ENCODE data around the gene SENP7.
"Not testable (repeated sequence)": the region's sequence is repeated elsewhere in the genome, so short reads cannot be mapped to it uniquely, and the experiment has no call there.

Gene SENP7

DNA sequence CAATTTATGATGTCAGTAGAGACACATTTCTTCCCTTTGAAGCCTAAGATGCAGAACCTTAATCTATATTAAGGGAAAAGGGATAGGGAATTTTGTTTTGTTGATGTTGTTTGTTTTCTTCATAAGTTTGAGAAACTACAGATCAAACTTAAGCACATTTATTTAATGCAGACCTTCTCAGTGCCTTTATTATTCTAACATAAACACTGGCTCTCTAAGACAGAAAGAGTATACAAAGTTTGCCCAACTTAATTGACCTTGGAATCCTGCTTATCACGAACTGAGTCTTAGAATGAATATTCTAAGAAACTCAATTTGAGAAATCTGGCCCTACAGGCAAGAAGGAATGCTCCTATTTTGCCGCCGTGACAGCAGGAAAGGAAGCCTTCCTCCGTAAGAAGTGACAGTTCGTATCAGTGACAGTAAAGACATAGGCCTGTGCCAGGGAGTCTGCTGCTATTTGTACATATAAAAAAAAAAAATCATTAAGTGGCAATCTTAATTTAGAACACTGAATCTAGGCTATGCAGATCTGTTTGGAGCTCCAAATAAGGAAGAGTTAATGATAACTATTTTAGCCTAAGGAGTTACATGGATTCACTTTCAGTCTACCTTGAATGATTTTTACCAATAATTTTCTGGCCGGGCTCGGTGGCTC, 183.9 kb downstream of the SENP7 start:
- H3K4me1 ChIP-seq (ENCODE audit: control insufficient read depth, insufficient read depth, low read length), result no peaks in the 10 kb centered on the region
- no peak overlapping the region for H3K4me3 ChIP-seq (ENCODE audit: low read depth, low read length)
- H3K9me3 ChIP-seq (ENCODE audit: control insufficient read depth, insufficient read depth, low read depth, low read length), result no peaks in the 10 kb centered on the region
- no peaks in the 10 kb centered on the region; the same call in 1 of the 2 replicates for H3K36me3 ChIP-seq (ENCODE audit: control insufficient read depth, insufficient read depth, low read length)
- no peak overlapping the region for H3K27ac ChIP-seq (ENCODE audit: low read depth, low read length)
- no peak overlapping the region for H3K9ac ChIP-seq (ENCODE audit: low read length)
- no peaks in the 10 kb centered on the region for H3K27me3 ChIP-seq (ENCODE audit: control insufficient read depth, insufficient read depth, low read length)

DNA sequence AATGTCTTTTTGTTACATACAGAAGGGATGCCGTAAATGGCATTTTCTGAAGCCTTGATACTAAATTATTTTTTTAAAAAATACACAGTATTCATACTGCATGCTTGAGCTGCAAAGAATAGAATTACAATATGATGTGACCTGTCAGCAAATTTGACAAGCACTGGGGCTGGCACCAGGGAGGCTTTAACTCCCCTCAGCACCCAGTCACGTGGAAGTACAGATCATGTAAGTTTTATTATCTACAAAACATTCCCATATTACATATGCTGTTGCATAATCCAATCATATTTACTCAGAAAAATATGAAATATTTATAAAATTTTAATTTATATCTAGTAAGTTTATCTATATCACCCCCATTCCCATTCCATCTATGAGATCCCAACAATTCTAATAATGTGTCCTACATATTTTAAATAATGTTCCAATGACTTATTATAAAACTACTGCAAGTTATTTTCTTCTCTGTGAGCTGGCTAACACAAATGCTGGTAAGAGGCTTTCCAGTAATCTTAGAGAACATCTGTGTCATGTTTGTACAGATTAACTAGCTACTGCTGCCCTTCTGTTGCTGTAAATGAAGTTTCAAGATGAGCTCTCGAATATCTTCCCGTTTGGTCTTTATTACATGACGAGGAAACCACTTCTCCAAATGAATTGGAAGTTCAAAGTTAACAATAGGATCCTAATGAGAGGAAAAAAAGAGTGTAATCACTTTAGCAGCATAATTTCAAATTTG, 187.4 kb downstream of the SENP7 start:
- H3K36me3 ChIP-seq (ENCODE audit: control insufficient read depth, insufficient read depth, low read length), result no peaks in the 10 kb centered on the region; the same call in 1 of the 2 replicates

DNA sequence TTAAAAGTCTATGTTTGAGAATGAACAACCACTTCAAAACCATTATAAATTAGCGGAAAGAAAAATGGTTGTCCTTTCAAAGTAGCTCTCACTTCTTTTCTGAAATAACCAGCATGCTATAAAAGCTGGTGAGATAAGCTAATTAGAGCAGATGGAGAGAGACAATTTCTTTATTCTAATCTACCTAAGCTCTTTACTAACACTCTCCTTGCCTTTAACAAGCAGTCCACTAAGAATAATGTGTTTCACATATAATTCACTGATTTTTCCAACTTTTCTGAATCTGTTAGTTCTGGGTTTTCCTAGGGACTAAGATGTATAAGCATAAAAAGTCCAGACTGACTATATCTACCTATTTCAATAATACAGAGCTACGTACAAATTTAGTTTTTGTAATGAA, 192.5 kb downstream of the SENP7 start, which contains the start of gene IMPG2:
Gene IMPG2, minus strand, starts transcription at position 101 of the 400 bp plus-strand sequence. CDS start 203 bp downstream, outside the sequence.
- Histone ChIP-seq H3K36me3 (ENCODE audit: control insufficient read depth, insufficient read depth, low read length) (no peaks in the 10 kb centered on the region), H3K27me3 (ENCODE audit: control insufficient read depth, insufficient read depth, low read length) (no peaks in the 10 kb centered on the region), H3K4me3 (ENCODE audit: low read depth, low read length) (no peak within 1 kb of the TSS), H3K27ac (ENCODE audit: low read depth, low read length) (no peak within 1 kb of the TSS), H3K4me1 (ENCODE audit: control insufficient read depth, insufficient read depth, low read length) (no peaks in the 10 kb centered on the region), H3K9ac (ENCODE audit: low read length) (no peak within 1 kb of the TSS), H3K9me3 (ENCODE audit: control insufficient read depth, insufficient read depth, low read depth, low read length) (no peaks in the 10 kb centered on the region)

More for the DNA sequence above, 187.4 kb downstream of the SENP7 start:
- H3K27me3 ChIP-seq (ENCODE audit: control insufficient read depth, insufficient read depth, low read length), result no peaks in the 10 kb centered on the region
- H3K4me1 ChIP-seq (ENCODE audit: control insufficient read depth, insufficient read depth, low read length), result no peaks in the 10 kb centered on the region
- no peak overlapping the region for H3K27ac ChIP-seq (ENCODE audit: low read depth, low read length)
- no peak overlapping the region for H3K4me3 ChIP-seq (ENCODE audit: low read depth, low read length)
- no peaks in the 10 kb centered on the region for H3K9me3 ChIP-seq (ENCODE audit: control insufficient read depth, insufficient read depth, low read depth, low read length)
- H3K9ac ChIP-seq (ENCODE audit: low read length), result no peak overlapping the region

DNA sequence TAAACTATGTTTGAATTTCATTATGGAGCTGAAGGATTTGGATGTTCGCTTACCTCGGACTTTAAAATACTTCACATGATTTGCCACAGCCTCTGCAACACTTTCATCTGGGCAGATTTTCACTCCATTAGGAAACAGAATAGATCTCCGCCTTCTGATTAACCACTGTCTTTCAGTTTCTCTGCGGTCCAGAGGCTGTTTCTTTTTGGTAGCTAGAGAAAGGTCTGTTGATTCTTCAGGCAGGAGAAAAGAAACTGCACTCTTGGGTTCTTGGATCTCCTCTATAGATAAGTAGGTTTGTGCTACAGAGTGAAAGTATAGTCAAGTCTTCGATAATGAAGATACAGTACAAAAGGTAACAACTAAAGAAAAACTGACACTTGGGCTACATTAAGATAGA, 193.5 kb downstream of the SENP7 start:
- Histone ChIP-seq H3K4me3 (ENCODE audit: low read depth, low read length) (no peak overlapping the region), H3K9me3 (ENCODE audit: control insufficient read depth, insufficient read depth, low read depth, low read length) (no peaks in the 10 kb centered on the region), H3K27ac (ENCODE audit: low read depth, low read length) (no peak overlapping the region), H3K4me1 (ENCODE audit: control insufficient read depth, insufficient read depth, low read length) (no peaks in the 10 kb centered on the region), H3K36me3 (ENCODE audit: control insufficient read depth, insufficient read depth, low read length) (no peaks in the 10 kb centered on the region), H3K9ac (ENCODE audit: low read length) (no peak overlapping the region), H3K27me3 (ENCODE audit: control insufficient read depth, insufficient read depth, low read length) (no peaks in the 10 kb centered on the region)

DNA sequence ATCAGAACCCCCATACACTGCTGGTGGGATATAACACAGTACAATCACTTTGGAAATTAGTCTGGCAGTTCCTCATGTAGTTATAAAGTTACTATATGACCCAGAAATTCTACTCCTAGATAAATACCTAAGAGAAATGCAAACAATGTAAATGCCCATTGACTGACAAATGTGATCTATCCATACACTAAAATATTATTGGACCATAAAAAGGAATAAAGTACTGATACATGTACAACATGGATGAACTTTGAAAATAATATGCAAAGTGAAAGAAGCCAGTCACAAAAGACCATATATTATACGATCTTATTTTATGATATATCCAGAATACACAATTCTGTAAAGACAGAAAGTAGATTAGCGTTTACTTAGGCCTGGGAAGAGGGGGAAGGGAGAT, 200.5 kb downstream of the SENP7 start:
- no peak overlapping the region for H3K27ac ChIP-seq (ENCODE audit: low read depth, low read length)
- H3K9me3 ChIP-seq (ENCODE audit: control insufficient read depth, insufficient read depth, low read depth, low read length), result peaks cover 25% of the 10 kb centered on the region
- no peak overlapping the region for H3K4me3 ChIP-seq (ENCODE audit: low read depth, low read length)
- H3K9ac ChIP-seq (ENCODE audit: low read length), result no peak overlapping the region
- no peaks in the 10 kb centered on the region for H3K27me3 ChIP-seq (ENCODE audit: control insufficient read depth, insufficient read depth, low read length)
- no peaks in the 10 kb centered on the region for H3K36me3 ChIP-seq (ENCODE audit: control insufficient read depth, insufficient read depth, low read length)
- no peaks in the 10 kb centered on the region for H3K4me1 ChIP-seq (ENCODE audit: control insufficient read depth, insufficient read depth, low read length)

DNA sequence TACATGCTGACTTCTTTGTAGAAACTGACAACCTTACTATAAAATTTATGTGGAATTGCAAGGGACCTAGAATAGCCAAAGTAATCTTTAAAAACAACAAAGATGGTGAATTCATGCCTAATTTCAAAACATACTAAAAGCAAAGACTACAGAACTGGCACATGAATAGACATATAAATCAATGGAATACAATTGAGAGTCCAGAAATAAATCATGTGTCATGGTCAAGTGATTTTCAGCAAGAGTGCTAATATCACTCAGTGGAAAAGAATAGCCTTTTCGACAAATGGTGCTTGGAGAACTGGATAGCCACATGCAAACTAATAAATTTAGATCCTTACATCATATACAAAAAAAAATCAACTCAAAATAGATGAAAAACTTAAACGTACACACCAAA, 201.3 kb downstream of the SENP7 start:
- H3K36me3 ChIP-seq (ENCODE audit: control insufficient read depth, insufficient read depth, low read length), result no peaks in the 10 kb centered on the region
- no peak overlapping the region for H3K27ac ChIP-seq (ENCODE audit: low read depth, low read length)
- H3K9ac ChIP-seq (ENCODE audit: low read length), result no peak overlapping the region
- H3K27me3 ChIP-seq (ENCODE audit: control insufficient read depth, insufficient read depth, low read length), result no peaks in the 10 kb centered on the region
- H3K4me3 ChIP-seq (ENCODE audit: low read depth, low read length), result no peak overlapping the region
- H3K9me3 ChIP-seq (ENCODE audit: control insufficient read depth, insufficient read depth, low read depth, low read length), result peaks cover 29% of the 10 kb centered on the region
- no peaks in the 10 kb centered on the region for H3K4me1 ChIP-seq (ENCODE audit: control insufficient read depth, insufficient read depth, low read length)

DNA sequence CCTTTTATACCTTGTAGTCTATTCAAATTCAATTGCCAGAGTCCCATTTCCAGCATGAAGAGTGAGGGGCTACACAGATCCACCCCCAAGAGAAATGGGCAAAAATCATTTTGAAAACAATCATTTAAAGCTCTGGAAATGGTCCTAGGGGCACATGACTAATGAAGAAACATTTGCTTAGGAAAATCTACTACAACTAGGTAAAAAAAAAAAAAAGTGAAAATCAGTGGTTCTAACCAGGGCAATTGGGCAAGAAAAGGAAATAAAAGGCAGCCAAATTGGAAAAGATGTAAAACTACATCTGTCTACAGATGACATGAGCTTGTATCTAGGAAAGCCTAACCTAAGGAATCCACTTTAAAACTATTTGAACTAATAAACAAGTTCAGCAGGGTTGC, 202.0 kb downstream of the SENP7 start:
- H3K36me3 ChIP-seq (ENCODE audit: control insufficient read depth, insufficient read depth, low read length), result no peaks in the 10 kb centered on the region
- H3K9me3 ChIP-seq (ENCODE audit: control insufficient read depth, insufficient read depth, low read depth, low read length), result peaks cover 29% of the 10 kb centered on the region
- H3K4me1 ChIP-seq (ENCODE audit: control insufficient read depth, insufficient read depth, low read length), result no peaks in the 10 kb centered on the region
- no peak overlapping the region for H3K4me3 ChIP-seq (ENCODE audit: low read depth, low read length)
- H3K9ac ChIP-seq (ENCODE audit: low read length), result no peak overlapping the region
- H3K27me3 ChIP-seq (ENCODE audit: control insufficient read depth, insufficient read depth, low read length), result no peaks in the 10 kb centered on the region
- no peak overlapping the region for H3K27ac ChIP-seq (ENCODE audit: low read depth, low read length)

DNA sequence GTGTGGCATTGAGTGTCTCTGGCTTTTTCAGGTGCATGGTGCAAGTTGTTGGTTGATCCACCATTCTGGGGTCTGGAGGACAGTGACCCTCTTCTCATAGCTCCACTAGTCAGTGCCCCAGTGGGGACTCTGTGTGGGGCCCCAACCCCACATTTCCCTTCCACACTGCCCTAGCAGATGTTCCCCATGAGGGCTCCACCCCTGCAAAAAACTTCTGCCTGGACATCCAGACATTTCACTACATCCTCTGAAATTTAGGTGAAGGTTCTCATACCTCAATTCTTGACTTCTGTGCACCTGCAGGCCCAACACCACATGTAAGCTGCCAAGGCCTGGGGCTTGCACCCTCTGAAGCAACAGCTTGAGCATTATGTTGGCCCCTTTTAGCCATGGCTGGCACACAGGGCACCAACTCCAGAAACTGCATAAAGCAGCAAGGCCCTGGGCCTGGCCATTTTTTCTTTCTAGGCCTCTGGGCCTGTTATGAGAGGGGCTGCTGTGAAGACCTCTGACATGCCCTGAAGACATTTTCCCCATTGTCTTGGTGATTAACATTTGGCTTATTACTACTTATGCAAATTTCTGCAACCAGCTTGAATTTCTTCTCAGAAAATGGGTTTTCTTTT, 204.8 kb downstream of the SENP7 start:
- H3K27me3 ChIP-seq (ENCODE audit: control insufficient read depth, insufficient read depth, low read length); H3K9ac ChIP-seq (ENCODE audit: low read length); H3K4me3 ChIP-seq (ENCODE audit: low read depth, low read length); H3K4me1 ChIP-seq (ENCODE audit: control insufficient read depth, insufficient read depth, low read length); H3K27ac ChIP-seq (ENCODE audit: low read depth, low read length); H3K36me3 ChIP-seq (ENCODE audit: control insufficient read depth, insufficient read depth, low read length): not testable (repeated sequence)
- peaks cover 29% of the 10 kb centered on the region for H3K9me3 ChIP-seq (ENCODE audit: control insufficient read depth, insufficient read depth, low read depth, low read length)

DNA sequence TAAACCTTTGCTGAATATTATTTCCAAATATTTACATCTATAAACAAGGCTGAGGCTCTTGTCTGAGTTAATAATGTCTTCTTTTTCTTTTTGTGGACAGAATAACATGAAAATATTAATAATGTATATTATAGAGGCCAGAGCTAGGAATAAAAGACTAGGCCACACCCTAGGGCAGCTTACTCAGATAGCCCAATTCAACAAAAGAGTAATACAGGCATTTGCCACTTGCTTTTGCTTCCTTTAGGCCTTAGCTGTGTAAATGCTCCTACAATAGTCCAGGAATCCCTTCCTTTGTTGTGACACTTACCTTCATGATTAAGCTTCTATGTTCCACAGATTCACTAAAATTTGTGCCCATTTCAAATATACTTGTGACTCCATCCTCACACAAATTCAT, 209.2 kb downstream of the SENP7 start:
- no peak overlapping the region for H3K27ac ChIP-seq (ENCODE audit: low read depth, low read length)
- H3K27me3 ChIP-seq (ENCODE audit: control insufficient read depth, insufficient read depth, low read length), result no peaks in the 10 kb centered on the region
- no peak overlapping the region for H3K9ac ChIP-seq (ENCODE audit: low read length)
- peaks cover 12% of the 10 kb centered on the region; the same call in 1 of the 2 replicates for H3K4me1 ChIP-seq (ENCODE audit: control insufficient read depth, insufficient read depth, low read length)
- peaks cover 16% of the 10 kb centered on the region for H3K9me3 ChIP-seq (ENCODE audit: control insufficient read depth, insufficient read depth, low read depth, low read length)
- H3K4me3 ChIP-seq (ENCODE audit: low read depth, low read length), result no peak overlapping the region
- no peaks in the 10 kb centered on the region for H3K36me3 ChIP-seq (ENCODE audit: control insufficient read depth, insufficient read depth, low read length)

DNA sequence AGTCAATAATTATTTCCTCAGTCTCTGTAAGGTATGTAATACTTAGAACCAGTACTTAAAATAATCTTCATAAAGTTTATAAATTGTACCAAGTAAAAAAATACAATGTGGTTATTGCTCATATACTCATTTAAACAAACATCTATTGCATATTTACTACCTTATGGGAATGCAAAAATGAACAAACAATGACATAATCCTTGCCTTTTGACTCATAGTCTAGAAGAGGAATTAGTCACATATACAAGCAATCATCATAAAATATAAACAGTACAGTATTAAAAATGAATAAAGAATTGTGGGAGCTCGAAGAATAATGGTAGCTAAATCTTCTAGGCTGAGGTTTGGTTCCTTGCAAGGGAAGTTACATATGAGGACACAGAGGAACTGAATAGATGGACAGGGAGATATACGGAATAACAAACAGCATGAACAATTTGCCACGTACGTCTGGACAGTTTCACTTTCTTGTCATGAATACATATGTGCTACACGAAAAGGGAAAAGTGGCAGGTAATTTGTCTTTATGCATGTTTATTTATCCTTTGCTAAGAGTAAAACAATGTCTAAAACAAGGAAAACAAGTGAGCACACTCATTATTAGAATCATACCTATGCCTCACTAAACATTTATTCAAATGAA, 209.8 kb downstream of the SENP7 start:
- H3K36me3 ChIP-seq (ENCODE audit: control insufficient read depth, insufficient read depth, low read length), result no peaks in the 10 kb centered on the region
- no peaks in the 10 kb centered on the region for H3K27me3 ChIP-seq (ENCODE audit: control insufficient read depth, insufficient read depth, low read length)
- H3K9ac ChIP-seq (ENCODE audit: low read length), result no peak overlapping the region
- H3K4me3 ChIP-seq (ENCODE audit: low read depth, low read length), result no peak overlapping the region
- H3K9me3 ChIP-seq (ENCODE audit: control insufficient read depth, insufficient read depth, low read depth, low read length), result peaks cover 11% of the 10 kb centered on the region
- no peak overlapping the region for H3K27ac ChIP-seq (ENCODE audit: low read depth, low read length)
- peaks cover 12% of the 10 kb centered on the region; the same call in 1 of the 2 replicates for H3K4me1 ChIP-seq (ENCODE audit: control insufficient read depth, insufficient read depth, low read length)
